ENCODE data around the gene MCAT. TPM values are rescaled to one million over a fixed set of nuclear protein-coding genes. Genes with fewer than 3 reads are reported as not detected.

MCAT gene
- total RNA-seq, 1 donor from 2014 or later = 16.2 TPM

GRCh38 chr22:43173566-43173965 lies 30.4 kb upstream of the MCAT start:
- no peak for DNase-seq (ENCODE audit: low read depth, low spot score)

DNA sequence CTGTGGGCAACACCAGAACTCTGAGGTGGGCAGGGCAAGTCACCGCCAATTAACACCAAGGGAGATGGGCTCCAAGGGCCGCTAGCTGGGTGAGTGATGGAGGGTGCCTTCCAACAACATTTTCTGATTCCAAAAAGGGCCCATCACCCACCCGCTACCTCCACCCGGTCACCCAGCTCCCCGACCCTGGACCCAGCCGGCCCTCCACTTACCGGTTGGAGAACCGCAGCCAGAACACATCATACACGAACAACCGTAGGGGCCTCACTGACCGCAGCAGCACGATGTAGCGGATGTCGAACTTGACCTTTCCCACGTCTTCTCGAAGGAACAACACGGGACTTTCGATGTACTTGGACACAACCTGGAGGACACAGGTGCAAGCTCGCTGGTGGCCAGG lies 29.0 kb upstream of the MCAT start:
- no peak for DNase-seq (ENCODE audit: low read depth, low spot score)

DNA sequence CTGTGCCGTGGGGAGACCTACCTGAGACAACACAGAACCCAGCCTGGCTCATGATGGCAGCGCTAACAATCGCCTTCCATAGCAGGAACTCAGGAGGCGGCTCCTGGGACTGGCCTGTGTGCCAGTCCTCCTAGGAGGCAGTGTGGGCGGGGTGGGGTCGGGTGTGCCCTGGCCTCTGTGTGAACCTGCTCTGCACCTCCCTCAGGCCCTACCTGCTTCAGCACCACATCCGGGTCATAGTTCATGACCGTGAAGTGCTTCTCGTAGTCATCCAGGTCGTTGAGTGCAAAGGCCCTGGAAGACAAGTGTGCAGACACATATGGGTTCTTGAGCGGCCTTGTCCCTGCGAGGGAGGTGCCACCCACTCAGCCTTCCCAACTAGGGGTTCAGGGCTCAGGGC lies 28.4 kb upstream of the MCAT start:
- no peak for DNase-seq (ENCODE audit: low read depth, low spot score)

DNA sequence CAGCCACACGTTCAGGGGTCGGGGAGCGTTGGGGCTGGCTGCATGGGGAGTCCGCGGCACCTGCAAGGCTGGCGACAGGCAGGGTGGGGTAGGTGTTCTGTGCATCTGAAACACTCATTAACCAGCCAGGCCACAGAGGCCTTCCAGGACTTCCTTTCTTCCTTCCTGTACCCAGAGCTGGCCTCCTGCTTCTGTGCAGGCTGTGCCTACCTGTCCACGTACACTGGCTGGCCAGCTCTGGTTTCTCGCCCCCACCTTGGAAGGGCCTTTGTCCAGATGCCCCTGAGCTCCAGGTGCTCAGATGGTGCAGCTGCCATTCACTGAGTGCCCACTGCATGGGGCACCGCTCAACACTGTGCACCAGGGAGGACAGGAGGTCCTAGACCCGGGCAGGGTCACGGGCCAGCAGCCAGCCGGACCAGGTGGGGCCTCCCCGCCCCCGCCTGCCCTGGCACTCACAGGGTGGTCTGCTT lies 27.9 kb upstream of the MCAT start:
- DNase-seq (ENCODE audit: low read depth, low spot score) = no peak

DNA sequence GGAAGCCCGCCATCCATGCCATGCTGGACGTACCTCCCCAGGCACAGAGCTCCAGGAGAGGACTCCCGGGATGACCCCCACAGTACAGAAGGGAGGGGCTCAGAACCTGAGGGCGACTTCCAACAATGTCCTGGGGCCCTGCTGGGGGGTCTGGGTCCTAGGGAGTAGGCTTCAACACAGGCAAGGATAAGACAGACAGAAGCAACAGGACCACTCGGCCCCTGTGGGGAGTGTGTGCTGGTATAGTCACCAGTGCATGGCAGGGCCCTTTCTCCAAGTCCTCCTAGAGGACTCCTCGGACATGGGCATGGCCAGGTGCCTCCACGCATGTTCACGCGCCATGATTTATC lies 26.9 kb upstream of the MCAT start:
- DNase-seq (ENCODE audit: low read depth, low spot score) = no peak

GRCh38 chr22:43169310-43170130 lies 26.3 kb upstream of the MCAT start:
- DNase-seq (ENCODE audit: low read depth, low spot score) = no peak

DNA sequence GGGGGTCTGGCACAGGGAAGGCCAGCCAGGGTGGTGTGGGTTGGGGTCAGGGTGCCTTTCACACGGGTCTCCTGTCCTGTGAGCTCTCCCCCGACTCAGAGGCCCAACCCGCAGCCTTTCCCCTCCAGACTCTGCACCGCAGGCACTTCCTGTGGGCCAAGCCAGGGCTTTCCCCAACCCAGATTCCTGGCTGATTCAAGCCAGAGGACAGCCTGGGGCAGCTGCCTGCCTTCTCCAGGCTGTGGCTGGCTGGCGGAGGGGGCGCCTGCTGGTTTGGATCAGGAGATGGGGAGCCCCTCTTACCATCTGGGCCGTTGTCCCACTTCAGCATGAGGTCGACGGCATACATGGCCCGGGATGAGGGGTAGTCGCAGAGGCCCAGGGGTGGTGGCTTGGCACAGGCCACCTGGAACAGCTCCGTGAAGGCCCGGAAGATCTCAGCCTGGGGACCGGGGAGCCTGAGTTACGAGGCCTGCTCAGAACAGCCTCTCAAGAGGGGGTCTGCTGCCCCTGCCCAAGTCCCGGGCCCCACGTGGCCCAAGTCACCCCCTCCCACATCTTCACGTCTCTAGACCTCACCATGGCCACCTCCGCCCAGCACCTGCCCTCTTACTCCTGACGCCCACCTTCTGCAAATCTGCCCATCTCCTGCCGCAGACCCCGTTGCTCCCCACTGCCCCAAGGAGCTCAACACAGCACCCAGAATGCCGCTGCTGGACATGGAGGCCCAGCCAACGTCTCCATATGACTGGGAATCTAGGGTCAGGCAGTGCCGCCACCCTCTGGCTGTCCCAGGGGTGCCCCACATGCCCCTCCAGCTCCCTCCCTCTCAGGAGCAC lies 25.5 kb upstream of the MCAT start:
- DNase-seq (ENCODE audit: low read depth, low spot score) = no peak

DNA sequence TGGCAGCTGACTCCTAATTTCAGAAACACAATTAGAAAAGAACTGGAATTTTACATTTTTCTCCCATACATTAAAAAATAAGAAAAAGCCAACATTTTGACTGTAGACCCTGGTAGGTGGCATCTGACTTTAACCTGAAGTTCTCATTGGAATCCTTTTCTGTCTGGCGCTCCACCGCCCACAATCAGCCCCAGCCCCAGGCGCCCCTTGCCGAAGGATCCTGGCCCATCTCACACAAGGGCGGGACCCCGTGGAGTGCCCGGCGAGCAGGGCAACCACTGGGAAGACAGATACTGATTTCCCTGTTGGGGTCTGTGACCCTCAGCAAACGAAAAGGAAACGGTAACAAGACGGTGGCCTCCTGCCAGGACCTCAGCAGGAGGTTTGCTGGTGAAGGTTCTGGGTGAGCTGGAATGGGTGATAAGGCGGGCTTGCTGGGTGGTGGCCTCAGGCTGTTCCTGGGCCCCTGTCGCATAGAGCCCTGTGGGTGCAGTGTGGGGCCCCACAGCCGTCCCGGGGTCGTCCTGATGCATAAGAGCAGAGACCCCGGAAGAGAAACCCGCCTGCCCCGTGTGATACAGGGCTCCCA lies 23.9 kb upstream of the MCAT start:
- DNase-seq (ENCODE audit: low read depth, low spot score) = no peak

DNA sequence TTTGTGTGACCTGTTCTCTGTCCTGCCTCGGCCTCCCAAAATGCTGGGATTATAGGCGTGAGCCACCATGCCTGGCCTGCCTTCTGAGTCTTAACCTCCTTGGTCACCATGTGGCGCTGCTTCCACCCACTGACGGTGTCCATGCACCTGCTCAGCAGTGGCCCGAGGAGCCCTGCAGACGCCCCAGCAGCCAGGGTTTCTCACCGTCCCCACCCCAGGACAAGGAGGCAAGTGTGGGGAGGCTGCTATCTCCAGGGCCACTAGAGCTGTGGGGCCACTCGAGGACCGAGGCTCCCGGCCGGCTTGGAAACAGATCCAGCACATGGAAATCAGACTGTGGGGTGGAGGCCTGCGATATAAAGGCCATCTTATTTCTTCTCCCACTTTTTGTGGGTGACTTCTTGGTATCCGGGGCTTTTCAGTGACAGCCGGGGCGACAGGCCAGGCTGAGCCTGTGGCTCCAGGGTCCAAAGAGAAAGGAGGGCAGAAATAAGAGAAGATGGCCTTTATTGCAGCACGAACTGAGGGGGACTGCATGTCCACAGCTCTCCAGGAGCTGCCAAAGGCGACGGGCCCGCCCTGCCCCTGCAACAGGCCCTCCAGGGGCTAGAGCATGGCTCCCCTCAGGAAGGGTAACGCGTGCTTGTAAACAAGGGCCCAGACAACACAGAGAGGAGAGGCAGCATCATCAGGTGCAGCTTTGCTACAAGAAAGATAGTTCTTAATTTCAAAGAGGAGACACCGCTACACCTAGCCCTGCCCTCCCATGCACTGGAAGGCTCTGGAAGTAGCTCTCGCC lies 23.1 kb upstream of the MCAT start:
- DNase-seq (ENCODE audit: low read depth, low spot score) = no peak

DNA sequence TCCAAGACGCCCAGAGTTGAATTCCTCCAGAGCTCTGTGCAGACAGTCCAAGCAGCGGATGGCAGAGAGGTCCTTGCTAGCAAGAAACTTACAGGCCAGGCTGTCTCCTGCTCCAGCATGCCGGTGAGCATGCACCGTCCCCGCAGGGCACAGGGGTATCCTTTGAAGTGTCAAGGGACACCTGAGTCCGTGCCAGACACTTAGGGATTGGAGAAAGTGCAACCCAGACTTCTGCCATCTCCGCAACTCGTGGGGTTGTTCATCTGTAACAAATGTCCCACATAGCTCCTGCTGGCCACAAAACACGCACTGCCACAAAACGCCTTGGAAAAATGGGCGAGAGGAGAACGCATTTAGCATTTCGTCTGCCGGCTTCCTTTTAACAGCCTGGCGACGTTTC lies 21.4 kb upstream of the MCAT start:
- DNase-seq (ENCODE audit: low read depth, low spot score) = no peak

- no peak for DNase-seq (ENCODE audit: low read depth, low spot score)
Measured at GRCh38 chr22:43163241-43163795, 20.1 kb upstream of the MCAT start.

DNA sequence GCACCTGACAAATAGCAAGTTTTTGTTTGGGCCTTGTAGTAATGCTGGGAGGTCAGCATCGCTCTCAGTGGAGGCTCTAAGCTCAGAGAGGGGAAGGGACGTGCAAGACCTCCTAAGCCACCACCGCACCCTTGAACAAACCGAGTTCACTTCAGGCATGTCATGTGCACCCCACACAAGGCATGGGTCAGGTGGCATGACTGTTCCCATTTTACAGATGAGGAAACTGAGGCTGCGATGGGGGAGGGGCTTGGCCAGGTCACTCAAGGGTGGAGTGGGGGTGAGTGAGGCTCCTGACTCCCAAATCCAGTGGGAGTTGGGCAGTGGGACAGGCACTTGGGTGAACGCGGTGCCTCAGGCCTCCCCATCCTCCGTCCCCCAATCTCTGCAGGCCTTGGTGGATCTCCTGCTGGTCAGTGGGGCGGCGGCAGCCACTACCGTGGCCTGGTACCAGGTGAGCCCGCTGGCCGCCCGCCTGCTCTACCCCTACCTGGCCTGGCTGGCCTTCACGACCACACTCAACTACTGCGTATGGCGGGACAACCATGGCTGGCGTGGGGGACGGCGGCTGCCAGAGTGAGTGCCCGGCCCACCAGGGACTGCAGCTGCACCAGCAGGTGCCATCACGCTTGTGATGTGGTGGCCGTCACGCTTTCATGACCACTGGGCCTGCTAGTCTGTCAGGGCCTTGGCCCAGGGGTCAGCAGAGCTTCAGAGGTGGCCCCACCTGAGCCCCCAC lies 19.4 kb upstream of the MCAT start:
- no peak for DNase-seq (ENCODE audit: low read depth, low spot score)

GRCh38 chr22:43160497-43161126 lies 17.4 kb upstream of the MCAT start:
- no peak for DNase-seq (ENCODE audit: low read depth, low spot score)

DNA sequence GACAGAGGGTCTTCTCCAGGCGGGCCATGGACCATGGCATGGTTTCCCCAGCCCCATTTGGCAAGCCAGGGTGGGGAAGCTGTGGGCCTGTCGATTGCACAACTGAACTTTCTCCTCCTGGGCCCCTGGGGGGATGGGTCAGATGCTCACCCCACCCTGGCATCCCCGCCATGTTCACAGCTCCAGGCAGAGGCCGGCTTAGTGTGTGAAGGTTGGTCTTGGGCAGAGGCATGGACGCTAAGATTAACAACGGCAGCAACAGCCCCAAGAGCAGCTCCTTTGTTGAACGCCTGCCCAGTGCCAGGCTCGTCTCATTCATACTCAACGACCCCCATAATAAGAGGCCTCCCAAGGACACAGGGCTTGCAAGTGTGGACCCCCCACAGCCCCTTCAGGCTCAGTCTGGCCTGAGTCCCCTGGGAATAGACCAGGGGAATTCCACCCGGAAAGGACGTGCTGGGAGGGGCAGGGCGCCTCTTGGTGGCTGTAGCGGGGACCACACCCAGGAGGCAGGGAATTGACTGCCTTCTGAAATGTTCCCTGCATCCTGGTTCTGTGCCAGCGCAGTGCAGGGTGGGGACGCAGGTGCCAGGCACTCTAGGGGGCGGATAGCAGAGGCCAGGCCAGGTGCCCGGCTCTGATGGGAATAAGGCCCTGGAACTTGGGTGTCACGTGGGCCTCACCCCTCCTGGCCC lies 16.4 kb upstream of the MCAT start:
- no peak for DNase-seq (ENCODE audit: low read depth, low spot score)

- no peak for DNase-seq (ENCODE audit: low read depth, low spot score)
Measured at GRCh38 chr22:43158778-43159483, 15.7 kb upstream of the MCAT start.

DNA sequence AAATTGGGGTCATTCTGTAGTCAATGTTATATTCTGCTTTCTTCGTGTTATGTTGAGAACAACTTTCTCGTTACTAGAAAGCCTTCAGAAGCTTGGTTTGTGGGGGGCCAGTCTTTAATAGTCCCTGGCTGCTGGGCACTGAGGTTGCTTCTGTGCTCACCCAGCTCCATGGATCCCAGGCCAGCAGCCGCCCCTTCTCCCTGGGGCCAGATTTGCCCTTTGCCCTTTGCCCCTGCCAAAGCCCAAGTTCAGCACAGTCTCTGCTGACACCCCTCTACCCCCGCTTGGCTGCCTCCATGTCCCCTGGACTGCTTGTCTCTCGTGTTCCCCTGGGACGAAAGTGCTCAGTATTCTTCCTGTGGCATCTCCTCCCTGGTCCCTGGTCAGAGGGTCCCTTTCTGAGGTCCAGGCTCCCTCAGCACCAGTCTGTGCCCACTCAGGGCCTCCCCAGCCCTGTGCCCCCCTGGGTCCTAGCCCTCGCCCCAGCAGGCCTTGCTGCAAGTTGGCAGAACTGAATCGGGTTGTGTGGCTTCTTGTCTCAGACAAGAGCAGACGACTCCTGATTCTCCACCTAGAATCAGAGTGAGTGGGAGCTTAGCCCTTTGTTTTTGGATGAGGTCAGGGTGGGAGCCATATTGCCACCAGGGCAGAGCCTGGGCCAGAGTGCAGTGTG lies 14.8 kb upstream of the MCAT start:
- DNase-seq (ENCODE audit: low read depth, low spot score) = no peak

DNA sequence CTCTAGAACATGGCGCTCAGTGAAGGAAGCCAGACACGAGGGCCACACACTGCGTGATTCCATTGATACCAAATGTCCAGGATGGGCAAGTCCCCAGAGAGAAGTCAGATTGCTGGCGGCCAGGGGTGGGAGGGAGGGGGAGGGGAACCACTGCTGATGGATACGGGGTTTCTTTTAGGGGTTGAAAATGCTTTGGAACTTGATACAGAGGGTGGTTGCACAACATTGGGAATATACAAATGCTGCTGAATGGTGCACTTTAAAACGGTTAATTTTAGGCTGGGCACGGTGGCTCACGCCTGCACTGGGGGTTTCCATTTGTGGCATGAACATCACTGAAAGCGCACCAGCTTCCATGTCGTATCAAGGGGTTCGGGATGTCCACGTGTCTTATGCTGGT lies 13.2 kb upstream of the MCAT start:
- DNase-seq (ENCODE audit: low read depth, low spot score) = no peak

GRCh38 chr22:43155789-43156188 lies 12.6 kb upstream of the MCAT start:
- no peak for DNase-seq (ENCODE audit: low read depth, low spot score)

Measured in pulmonary artery endothelial cell (primary cell).